OCI-LY1 (cell line): ENCODE results near the gene SMAD6.

Source experiments
- H2AFZ ChIP-seq: fragments of 200-600 bp; sonication (generic), shearing (Covaris generic); 2 replicates; pipeline ENCODE4 v1.6.0; 2014; ENCODE audit warnings: antibody characterized with exemption, mild to moderate bottlenecking, low read length
- H3F3A ChIP-seq: fragments of 200-600 bp; sonication (generic), shearing (Covaris generic); 2 replicates; pipeline ENCODE4 v1.6.0; 2014; ENCODE audit warnings: mild to moderate bottlenecking, antibody characterized with exemption, low read length, moderate library complexity; ENCODE audit not compliant: insufficient read depth
- H3K27ac ChIP-seq: fragments of 200-600 bp; sonication (generic); 2 replicates; pipeline ENCODE4 v1.5.1; 2014; ENCODE audit warnings: low read length, mixed run types, mild to moderate bottlenecking, low read depth; ENCODE audit not compliant: poor library complexity, severe bottlenecking
- H3K27me3 ChIP-seq: fragments of 200-600 bp; sonication (generic); 2 replicates; pipeline ENCODE4 v1.6.0; 2014; ENCODE audit warnings: antibody characterized with exemption, mild to moderate bottlenecking, low read length, moderate library complexity; ENCODE audit not compliant: insufficient read depth
- H3K36me3 ChIP-seq: fragments of 200-600 bp; sonication (generic); 2 replicates; pipeline ENCODE4 v1.6.1; 2014; ENCODE audit warnings: mild to moderate bottlenecking, antibody characterized with exemption, low read length, moderate library complexity, mixed read lengths; ENCODE audit not compliant: insufficient read depth
- H3K4me1 ChIP-seq: fragments of 200-600 bp; sonication (generic); 2 replicates; pipeline ENCODE4 v1.5.1; 2014; ENCODE audit warnings: mild to moderate bottlenecking, low read length, moderate library complexity; ENCODE audit not compliant: insufficient read depth, severe bottlenecking
- H3K4me2 ChIP-seq: fragments of 200-600 bp; sonication (generic), shearing (Covaris generic); 2 replicates; pipeline ENCODE4 v1.6.1; 2014; ENCODE audit warnings: low read length
- H3K4me3 ChIP-seq: fragments of 200-600 bp; sonication (generic); 2 replicates; pipeline ENCODE4 v1.5.1; 2014; ENCODE audit warnings: low read length, low read depth, mild to moderate bottlenecking, mixed read lengths; ENCODE audit not compliant: poor library complexity, severe bottlenecking
- H3K79me2 ChIP-seq: fragments of 200-600 bp; shearing (Covaris generic); 2 replicates; pipeline ENCODE4 v1.6.1; 2016; ENCODE audit warnings: mixed run types, low read length, mixed read lengths; ENCODE audit not compliant: insufficient read depth
- H3K9ac ChIP-seq: fragments of 200-600 bp; sonication (generic), shearing (Covaris generic); 2 replicates; pipeline ENCODE4 v1.6.1; 2014; ENCODE audit warnings: mild to moderate bottlenecking, low read length, mixed read lengths
- H3K9me2 ChIP-seq: fragments of 200-600 bp; sonication (generic), shearing (Covaris generic); 2 replicates; pipeline ENCODE4 v1.6.1; 2014; ENCODE audit warnings: low read depth, mild to moderate bottlenecking, low read length, mixed read lengths
- H3K9me3 ChIP-seq: fragments of 200-600 bp; shearing (Covaris generic); 2 replicates; pipeline ENCODE4 v1.6.1; 2014; ENCODE audit warnings: low read length, mixed read lengths
- H4K20me1 ChIP-seq: fragments of 200-600 bp; sonication (generic), shearing (Covaris generic); 2 replicates; pipeline ENCODE4 v1.6.0; 2016; ENCODE audit warnings: mild to moderate bottlenecking, low read length; ENCODE audit not compliant: insufficient read depth
- CTCF ChIP-seq: fragments of 200-600 bp; sonication (generic), shearing (Covaris generic); IDR thresholded peaks from 2 replicates; pipeline ENCODE4 v1.5.1; 2017; ENCODE audit warnings: mild to moderate bottlenecking, antibody characterized with exemption, low read length, moderate library complexity, mixed read lengths
- EZH2 ChIP-seq: fragments of 200-600 bp; sonication (generic), shearing (Covaris generic); IDR thresholded peaks from 2 replicates; pipeline ENCODE4 v1.8.0; 2017; ENCODE audit warnings: borderline replicate concordance, mixed run types, mild to moderate bottlenecking, antibody characterized with exemption, low read length, moderate library complexity, mixed read lengths

SMAD6 gene

GRCh38 chr15:66726386-66726785, 24.4 kb downstream of the SMAD6 start:
- Histone ChIP-seq H3F3A (no peaks in the 10 kb centered on the region), H3K79me2 (no peaks in the 10 kb centered on the region), H4K20me1 (no peaks in the 10 kb centered on the region), H3K9ac (no peak overlapping the region), H3K4me2 (no peak overlapping the region), H3K27me3 (no peaks in the 10 kb centered on the region), H3K9me2 (no peaks in the 10 kb centered on the region), H2AFZ (no peak overlapping the region), H3K4me3 (no peak overlapping the region), H3K36me3 (peaks cover 6% of the 10 kb centered on the region; the same call in 1 of the 2 replicates), H3K4me1 (peaks cover 55% of the 10 kb centered on the region), H3K9me3 (no peaks in the 10 kb centered on the region), H3K27ac (peak overlapping the region; percentile 11)
- no peak for TF ChIP-seq EZH2
- TF ChIP-seq CTCF = no peak

- Histone ChIP-seq H2AFZ (no peak overlapping the region), H3K79me2 (peaks cover 7% of the 10 kb centered on the region; the same call in 1 of the 2 replicates), H3F3A (no peaks in the 10 kb centered on the region), H3K4me2 (no peak overlapping the region; the same call in 1 of the 2 replicates), H3K27me3 (no peaks in the 10 kb centered on the region), H4K20me1 (no peaks in the 10 kb centered on the region), H3K4me3 (no peak overlapping the region), H3K9ac (peak overlapping the region; percentile 9; the same call in 1 of the 2 replicates), H3K36me3 (no peaks in the 10 kb centered on the region; the same call in 1 of the 2 replicates), H3K9me2 (no peaks in the 10 kb centered on the region), H3K4me1 (peaks cover 38% of the 10 kb centered on the region), H3K27ac (peak overlapping the region; percentile 79), H3K9me3 (no peaks in the 10 kb centered on the region)
- TF ChIP-seq EZH2 = no peak
- TF ChIP-seq CTCF = no peak
These were observed 27.4 kb downstream of the SMAD6 start for GRCh38 chr15:66729331-66729951.

GRCh38 chr15:66730168-66731021, 28.4 kb downstream of the SMAD6 start:
- Histone ChIP-seq H3K9ac (no peak overlapping the region), H3K27me3 (no peaks in the 10 kb centered on the region), H3K9me2 (no peaks in the 10 kb centered on the region), H3K9me3 (no peaks in the 10 kb centered on the region), H4K20me1 (no peaks in the 10 kb centered on the region), H3K4me1 (peaks cover 46% of the 10 kb centered on the region), H2AFZ (no peak overlapping the region), H3K79me2 (peaks cover 7% of the 10 kb centered on the region; the same call in 1 of the 2 replicates), H3K4me2 (peak overlapping the region; percentile 17; the same call in 1 of the 2 replicates), H3K27ac (peak overlapping the region; percentile 79), H3K4me3 (no peak overlapping the region), H3F3A (no peaks in the 10 kb centered on the region), H3K36me3 (no peaks in the 10 kb centered on the region)
- TF ChIP-seq EZH2 (no peak), CTCF (no peak)
